A204.1 (cell line): ENCODE measurements around the gene ADGRA1.

Source experiments
- FAIRE-seq: peaks from 2 replicates; lab custom pipeline; 2012; peaks lifted over from hg19 to GRCh38; lab: Jason Lieb, UNC

The ADGRA1 gene

DNA sequence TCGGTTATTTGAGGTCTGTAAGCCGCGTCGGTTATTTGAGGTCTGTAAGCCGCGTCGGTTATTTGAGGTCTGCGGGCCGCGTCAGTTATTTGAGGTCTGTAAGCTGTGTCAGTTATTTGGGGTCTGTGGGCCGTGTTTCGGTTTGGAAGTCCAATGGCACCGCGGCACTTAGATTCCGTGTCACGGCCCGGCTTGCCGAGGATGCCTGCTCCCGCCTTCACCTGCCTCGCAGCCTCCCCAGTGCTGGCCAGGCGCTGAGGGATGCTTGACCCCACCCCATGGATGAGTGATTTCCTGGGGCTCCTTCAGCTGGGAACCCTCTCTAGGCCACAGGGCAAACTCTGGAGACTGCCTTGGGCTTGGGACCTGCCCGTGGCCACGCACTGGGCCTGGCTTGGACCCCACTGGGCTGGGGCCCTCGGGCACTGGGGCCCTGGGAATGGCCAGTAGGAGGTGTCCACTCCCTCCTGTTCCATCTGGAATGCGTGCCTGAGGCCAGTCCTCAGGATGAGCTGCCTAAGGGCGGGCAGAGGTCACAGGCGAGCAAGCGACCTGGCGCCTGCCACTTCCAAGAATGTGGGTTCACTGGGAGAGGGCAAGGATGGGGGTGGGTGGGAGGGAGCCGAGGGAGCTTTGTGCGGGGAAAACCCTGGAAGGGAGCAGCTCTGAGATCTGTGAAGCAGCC is 25.6 kb downstream of the ADGRA1 start:
- no peak for FAIRE-seq

DNA sequence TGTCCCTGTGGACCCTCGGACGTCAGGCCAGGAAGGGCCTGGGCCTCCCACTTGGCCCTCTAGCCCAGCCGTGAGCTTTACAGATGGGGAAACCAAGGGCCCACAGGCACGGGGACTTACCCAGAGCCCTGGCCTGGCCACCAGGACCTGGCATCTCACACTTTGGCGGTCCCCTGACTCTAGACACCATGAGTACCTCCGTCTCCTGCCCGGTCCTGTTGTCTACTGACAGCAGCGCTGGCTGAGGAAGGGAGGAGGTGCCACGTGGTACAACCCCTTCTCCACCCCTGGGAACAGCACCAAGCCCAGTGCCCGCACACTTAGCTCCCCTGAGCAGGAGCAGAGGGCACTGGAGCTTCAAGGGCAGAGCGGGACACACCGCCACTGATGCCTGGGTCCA is 26.1 kb downstream of the ADGRA1 start:
- no peak for FAIRE-seq

DNA sequence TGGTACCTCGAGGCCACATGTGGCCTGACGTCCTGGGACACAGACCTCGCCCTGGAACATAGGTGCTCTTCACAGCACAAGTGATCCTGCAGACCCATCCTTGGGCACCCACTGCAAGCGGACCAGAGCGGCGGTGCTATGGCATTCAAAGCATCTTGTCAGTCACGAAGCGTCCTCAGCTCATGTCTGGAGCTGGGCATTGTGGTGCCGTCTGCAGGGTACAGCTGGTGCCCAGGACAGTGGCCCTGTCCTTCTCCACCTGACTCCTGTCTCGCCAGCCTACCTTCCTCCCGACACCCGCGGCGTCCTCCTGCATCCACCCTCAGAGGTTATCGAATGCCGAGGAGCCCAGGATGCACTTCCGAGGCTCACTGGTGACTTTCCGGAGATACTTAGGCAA is 26.5 kb downstream of the ADGRA1 start:
- no peak for FAIRE-seq

DNA sequence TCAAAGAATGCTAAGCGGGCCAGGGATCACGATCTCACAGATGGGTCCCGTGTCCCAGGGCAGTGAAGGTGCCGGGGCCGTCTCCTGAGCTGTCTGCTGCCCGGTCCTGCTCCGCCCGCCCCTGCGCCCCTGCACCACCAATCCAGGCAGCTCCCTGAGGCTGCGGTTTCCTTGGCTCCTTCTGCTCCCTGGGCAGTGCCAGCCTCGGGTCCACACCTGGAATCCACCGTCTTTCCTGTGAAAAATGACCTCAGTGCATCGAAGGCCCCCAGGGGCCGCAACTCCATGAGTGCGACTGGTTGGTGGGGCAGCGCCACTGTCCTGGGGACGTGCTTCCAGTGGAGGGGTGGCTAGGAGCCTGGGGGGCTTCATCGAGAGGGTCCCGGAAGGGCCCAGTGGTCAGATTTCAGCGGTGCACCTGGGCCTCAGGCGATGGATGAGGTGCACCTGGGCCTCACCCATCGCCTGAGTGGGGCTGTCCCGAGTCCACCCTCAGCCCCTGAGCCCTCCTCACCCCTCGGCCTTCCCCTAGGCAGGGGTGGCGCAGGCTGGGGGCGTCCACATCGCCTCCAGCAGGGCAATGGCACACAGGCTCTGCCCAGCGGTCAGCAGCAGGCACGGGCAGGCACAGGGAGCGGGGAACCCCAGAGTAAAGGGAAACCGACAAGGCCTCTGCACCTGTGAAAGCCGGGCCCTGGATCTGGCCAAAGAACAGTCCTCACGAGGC is 27.2 kb downstream of the ADGRA1 start:
- FAIRE-seq = no peak

DNA sequence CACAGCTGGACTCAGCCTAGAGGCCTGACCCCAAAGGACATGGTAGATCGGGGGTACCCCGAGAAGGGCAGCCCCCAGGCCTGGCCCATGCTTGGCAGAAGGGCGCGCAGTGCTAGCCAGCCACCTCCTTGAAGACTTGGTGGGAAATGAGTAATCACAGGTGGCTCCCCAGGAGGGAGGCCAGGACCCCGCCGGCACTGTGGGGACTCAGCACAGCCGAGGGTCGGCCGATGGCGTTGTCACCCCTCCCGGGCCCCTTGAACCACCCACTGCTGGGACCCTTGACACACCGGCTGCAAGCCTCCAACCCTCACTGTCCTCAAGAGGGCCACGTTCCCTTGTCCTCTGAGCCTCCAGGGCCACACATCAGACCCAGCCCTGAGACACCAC is 27.7 kb downstream of the ADGRA1 start:
- FAIRE-seq = no peak

DNA sequence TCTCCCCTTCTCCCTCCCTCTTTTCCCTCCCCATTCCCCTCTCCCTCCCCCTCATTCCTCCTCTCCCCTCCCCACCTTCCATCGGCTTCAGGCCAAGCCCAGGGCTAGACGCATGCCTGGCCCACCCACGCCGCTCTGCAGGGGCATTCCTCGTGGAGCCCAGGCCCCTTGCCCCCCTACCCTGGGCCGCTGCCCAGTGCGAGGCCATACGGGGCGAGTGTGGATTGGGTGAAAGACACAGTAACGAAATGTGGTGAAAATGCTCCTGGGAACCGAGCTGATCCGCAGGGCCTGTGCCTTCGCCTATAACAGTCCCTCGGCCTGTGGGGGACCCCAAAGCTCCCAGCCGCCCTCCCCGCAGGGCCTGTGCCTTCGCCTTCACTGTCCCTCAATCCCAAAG is 28.3 kb downstream of the ADGRA1 start:
- FAIRE-seq = no peak

DNA sequence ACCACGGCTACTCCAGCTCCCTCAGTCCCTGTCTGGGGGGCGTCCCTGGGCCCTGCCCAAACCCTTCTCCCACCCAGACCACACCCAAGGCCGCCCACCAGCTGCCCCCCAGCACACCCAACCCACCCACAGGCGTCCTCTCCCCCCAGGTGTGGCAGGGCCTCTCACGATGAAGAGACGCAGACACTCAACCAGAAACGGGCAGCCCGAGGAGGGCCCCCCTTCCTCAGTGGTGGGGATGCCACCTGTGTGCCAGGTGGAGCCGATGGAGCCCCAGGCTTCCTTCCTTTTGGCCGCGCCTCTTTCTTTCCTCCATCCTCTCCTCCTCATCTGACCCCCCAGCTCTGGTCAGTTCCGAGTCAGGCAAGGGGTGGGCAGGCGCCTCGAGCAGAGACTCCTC is 28.7 kb downstream of the ADGRA1 start:
- FAIRE-seq = no peak

DNA sequence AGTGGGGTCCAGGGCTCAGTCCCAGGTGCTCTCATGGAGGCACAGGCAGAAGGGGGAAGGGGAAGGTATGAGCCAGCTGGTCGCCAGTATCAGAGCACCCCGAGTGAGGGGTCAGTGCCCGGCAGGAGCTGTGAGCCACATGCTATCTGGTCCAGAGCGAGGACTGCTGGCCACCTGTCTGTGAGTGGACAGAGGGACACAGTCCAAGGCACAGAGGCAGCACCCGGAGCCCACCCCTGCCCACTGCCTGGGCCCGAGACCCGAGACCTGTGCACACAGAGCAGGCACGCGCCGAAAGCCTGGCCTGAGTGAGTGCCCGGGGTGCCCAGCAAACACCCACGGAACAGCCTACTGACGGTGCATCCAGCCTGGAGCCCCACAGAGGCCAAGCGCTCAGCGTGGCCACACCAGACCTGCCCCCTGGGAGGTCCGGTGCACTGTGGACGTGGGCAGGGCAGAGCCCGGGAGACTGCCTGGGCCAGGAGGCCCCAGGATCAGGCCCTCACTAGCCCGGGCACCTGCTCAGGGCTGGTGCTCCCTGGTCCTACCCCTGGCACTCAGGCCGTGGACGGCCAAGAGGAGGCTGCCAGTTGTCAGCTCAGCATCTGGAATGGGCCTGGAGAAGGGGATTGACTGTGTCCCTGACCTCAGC is 29.4 kb downstream of the ADGRA1 start:
- no peak for FAIRE-seq

DNA sequence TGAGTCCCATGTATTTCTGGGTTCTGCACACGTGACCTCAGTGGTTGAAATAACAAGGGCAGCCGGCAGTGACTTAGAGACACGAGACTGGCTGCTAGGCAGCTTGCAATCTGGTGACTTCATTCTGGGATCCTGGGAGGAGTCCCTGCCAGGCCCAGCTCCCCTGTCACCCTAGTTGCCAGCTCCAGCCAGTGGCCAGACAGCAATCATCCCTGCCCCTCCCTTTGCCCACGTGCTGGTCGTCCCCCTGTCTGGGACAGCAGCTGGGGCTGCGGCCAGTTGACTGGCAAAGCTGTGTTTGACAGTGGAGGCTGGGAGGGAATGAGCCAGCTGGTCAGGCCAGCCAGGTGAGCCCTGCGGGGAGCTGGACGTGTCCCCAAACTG is 30.0 kb downstream of the ADGRA1 start:
- no peak for FAIRE-seq

DNA sequence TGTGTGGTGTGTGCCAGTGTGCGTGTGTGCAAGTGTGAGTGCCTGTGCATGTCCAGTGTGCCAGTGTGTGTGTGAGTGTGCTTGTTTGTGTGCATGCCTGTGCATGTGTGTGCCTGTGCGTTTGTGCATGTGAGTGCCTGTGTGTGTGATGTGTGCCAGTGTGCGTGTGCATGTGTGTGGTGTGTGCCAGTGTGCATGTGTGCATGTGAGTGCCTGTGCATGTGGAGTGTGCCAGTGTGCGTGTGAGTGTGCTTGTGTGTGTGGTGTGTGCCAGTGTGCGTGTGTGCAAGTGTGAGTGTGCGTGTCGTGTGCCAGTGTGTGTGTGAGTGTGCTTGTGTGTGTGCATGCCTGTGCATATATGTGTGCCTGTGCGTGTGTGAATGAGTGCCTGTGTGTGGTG is 33.8 kb downstream of the ADGRA1 start:
- no peak for FAIRE-seq

DNA sequence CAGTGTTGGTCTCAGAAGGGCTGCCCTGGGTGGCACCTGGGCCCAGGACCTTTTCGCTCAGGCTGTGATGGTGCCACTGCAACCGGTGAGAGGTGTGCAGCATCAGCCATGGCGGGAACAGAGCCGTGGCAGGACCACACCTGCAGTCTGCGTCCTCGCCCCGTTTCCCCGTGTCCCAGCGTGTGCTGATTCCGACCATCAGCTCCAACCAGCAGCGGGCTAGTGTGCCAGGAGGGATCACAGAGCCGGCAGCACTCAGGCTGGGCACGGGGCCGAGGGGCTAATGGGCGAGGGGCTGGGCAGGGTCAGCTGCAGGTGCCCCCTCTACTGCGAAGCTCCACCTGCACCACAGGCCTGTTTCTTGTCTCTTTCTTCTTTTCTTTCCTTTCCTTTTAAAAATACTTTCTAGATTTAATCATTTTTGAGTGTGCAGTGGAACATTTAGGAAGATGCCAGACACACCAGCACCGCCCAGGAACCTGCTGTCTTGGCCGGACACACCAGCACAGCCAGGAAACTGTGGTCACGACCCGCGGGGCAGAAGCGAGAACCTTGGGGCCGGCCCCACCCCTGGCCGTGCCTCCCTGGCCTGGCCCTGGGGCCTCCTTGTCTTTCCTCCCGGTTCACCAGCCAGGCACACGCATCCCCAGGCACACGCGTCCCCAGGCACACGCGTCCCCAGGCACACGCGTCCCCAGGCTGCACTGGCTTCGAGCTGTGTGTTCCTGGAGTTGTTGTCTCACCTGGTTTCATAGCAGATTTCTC is 34.6 kb downstream of the ADGRA1 start:
- no peak for FAIRE-seq

DNA sequence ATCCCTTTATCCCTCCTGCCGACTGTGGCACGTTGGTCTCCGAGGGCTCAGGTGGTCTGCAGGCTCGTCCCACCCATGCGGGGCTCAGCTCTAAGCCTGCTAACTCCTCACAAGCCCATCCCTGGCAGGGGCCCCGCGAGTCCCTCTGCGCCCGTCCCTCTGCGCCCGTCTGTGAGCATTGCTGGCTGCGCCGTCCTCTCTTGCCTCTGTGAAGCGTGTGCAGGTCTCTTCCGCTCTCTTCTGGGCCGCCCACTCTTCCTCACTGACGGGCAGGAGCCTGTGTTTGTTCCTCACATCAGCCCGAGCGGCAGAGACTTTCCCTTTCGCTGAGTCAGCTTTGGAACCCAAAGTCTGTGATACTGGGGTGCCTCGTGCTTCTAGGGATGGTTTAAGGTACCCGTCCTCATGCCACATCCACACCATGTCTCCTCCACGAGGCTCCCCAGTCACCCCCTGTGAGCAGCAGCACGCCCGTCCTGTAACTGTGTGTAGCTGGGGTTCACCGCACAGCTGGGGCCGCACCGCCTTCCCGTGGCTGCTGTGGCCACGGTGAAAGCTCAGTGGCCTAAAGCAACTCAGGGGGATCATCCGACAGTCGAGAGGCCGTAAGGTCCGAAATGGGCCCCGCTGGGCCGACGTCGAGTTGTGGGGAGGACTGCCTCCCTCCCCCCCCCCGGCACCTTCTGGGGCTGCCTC is 35.5 kb downstream of the ADGRA1 start:
- no peak for FAIRE-seq

DNA sequence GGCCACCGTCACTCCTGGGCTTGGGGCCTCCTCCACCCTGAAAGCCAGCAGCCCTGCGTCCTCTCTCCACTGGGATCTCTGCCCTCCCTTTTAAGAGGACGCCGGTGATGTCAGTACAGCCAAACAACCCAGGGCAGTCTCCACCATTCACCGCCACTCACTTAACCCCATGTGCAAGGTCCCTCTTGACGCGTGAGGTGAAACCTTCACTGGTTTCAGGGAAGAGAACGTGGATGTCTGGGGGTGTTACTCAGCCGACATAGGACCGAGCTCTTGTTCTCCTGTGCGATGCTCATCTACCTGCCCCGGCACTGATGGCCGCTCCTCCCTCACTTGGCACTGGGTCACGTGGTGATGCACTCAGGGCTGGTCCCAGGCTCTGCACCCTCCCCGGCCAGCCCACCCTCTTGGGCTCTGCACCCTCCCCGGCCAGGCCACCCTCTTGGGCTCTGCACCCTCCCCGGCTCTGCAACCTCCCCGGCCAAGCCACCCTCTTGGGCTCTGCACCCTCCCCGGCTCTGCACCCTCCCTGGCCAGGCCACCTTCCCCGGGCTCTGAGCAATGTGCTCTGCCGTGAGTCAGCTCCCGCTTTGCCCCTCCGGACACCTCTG is 36.1 kb downstream of the ADGRA1 start:
- no peak for FAIRE-seq

DNA sequence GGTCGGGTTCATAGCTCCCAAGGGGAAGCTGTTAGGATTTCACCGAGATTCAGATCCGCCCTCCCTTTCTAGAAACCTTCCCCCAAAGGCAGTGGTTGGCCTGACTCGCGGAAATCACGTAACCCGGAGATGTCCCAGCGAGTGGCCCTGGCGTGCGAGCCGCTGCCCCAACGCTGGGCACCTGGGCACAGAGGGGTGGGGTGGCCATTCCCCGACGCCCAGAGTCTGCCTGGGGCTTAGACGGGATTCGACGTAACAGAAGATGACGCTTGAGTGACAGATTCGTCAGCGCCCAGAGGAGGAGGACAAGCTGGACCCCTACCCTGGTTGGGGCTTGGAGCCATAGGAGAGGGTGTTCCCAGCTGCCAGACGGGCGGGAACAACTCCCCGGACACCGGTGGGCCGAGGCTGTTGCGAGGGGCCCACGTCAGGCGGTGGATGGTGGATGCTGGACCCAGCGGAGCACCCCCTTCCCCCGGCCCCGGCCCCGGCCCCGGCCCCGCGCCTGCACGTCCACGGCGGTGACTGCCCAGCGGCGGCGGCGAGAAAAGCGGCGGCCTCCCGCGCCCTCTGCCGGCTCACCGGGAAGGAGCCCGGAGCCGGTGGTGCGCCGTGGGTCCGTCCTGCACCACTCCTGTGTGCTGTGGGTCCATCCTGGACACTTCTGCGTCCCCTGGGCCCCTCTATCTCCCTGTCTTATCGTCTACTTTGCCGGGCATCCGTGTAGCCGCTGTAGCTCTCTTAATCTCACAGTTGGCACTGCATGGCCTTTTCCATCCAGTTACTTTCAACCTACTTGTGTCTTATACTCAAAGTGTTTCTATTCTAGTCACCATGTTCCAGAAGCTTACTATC is 36.9 kb downstream of the ADGRA1 start:
- no peak for FAIRE-seq

DNA sequence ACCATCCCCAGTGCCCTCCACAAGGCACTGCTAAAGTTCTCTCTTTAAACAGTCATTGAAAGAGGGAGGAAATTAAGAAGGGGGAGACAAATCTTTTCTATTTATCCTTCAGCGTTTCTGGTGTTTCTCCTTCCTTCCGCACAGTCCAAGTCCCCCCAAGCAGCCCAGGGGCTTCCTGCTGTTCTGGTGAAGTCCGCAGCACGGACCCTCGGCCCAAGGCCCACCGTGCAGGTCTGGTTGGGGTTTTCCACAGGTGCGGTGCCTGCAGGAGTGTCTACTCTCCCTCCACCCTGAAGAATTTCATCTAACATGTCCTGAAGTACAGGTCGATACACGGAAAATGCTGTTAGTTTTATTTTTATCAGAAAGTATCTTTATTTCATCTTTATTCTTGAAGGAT is 38.2 kb downstream of the ADGRA1 start:
- FAIRE-seq = no peak

DNA sequence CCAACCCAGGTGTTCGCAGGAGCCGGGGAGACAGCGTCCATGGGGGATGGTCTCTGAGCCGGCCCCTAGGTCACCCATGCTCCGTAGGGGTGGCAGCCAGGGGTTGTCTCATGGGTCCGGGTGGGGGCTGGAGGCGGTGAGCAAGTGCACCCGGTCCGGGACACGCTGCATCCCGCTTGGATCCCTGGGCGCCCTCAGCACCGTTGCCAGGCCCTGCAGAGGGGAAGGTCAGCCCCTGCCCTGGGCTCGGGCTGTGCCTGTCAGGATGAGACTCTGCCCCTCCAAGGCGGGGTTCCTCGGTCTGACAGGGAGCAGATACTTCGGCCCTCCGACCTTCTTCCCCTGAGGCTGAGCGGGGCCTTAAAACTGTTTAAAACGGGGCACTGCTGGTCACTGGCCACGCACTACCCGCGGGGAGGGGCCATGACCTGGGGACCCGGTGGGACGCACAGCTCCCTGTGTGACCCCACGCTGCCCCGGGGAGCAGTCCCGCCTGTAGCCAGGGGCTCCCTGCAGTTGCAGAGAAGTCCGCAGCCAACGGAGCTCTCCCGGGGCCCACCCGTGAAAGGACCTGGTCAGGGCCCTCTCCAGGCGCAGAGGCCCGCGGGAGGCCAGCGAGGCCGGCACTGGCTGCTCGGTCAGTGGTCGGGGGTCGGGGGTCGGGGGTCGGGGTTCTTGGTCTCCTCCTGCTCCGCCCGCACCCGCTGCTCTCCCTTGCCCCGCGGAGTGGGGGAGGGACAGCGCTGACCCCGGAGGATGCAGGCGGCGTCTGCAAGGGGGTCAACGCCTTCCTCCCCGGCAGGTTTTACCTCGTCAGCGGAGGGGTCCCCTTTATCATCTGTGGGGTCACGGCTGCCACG is 38.9 kb downstream of the ADGRA1 start:
- FAIRE-seq = no peak

DNA sequence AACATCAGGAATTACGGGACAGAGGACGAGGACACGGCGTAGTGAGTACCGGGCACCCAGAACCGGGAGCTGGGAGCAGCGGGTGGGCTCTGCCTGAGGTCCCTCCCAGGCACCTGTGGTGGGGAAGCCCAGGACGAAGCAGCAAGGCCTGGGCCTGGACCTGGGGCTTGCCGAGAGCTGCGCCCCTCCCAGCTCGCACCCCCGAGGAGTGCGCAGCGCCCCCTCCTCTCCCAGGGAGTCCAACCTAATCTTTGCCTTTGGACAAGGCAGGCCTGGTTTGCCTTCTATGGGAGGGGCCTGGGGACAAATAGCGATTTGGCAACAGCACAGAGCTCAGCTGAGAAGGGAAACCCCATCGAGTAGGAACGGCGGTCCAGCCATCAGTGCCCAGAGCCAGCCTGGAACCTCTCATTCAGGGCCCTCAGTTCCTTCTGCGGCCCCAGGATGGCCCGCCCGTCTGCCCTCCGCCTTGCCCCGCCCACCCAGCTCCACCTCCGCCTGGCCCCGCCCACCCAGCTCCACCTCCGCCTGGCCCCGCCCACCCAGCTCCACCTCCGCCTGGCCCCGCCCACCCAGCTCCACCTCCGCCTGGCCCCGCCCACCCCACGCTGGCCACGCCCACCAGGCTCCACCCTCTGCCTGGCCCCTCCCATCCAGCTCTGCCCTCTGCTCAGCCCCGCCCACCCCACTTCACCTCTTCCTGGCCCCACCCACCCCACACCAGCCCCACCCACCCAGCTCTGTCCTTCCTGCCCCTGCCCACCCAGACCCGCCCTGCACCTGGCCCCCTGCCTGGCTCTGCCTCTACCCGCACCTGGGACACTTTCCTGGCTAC is 39.8 kb downstream of the ADGRA1 start:
- no peak for FAIRE-seq

DNA sequence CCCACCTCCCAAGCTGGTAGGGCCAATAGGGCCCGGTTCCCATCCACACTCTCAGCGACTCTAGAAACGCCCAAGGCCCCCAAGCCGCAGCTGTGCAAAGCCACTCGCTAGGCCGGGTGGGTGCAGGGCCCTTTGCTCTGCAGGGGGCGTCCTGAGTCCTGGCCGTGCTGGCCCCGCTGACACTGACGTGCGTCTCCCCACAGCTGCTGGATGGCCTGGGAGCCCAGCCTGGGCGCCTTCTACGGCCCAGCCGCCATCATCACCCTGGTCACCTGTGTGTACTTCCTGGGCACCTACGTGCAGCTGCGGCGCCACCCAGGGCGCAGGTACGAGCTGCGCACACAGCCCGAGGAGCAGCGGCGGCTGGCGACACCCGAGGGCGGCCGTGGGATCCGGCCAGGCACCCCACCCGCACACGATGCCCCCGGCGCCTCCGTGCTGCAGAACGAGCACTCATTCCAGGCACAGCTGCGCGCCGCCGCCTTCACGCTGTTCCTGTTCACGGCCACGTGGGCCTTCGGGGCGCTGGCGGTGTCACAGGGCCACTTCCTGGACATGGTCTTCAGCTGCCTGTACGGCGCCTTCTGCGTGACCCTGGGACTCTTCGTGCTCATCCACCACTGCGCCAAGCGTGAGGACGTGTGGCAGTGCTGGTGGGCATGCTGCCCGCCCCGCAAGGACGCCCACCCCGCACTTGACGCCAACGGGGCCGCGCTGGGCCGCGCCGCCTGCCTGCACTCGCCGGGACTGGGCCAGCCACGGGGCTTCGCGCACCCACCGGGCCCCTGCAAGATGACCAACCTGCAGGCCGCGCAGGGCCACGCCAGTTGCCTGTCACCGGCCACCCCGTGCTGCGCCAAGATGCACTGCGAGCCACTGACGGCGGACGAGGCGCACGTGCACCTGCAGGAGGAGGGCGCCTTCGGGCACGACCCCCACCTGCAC is 40.7 kb downstream of the ADGRA1 start:
- FAIRE-seq = no peak
